Upper lobe of left lung (tissue), 6 donors: ENCODE measurements around the gene SHISA2. TPM values are rescaled to one million over a fixed set of nuclear protein-coding genes. Genes with fewer than 3 reads are reported as not detected.
"Not testable (repeated sequence)": the region's sequence is repeated elsewhere in the genome, so short reads cannot be mapped to it uniquely, and the experiment has no call there.

Experiments used
- ATAC-seq, 2 donors: fragments of 200-7000 bp; cut with Tn5 transposase; one replicate each; pipeline ENCODE4 v1.9.1; 2022; ENCODE audit warnings: mild to moderate bottlenecking in 2 of 2, moderate library complexity in 2 of 2; ENCODE audit not compliant: low FRiP score in 2 of 2
- DNase-seq, 2 donors: peaks; one replicate each; pipeline ENCODE4 v3.0.0-alpha.2; 2019 to 2020
- H3K27ac ChIP-seq, 4 donors: fragments of 200-600 bp; sonication (generic); one replicate each; pipeline ENCODE4 v1.5.1; 2016 to 2019
- H3K27me3 ChIP-seq, 4 donors: fragments of 200-600 bp; sonication (generic); one replicate each; pipeline ENCODE4 v1.5.1; 2017 to 2019
- H3K36me3 ChIP-seq, 4 donors: fragments of 200-600 bp; sonication (generic); one replicate each; pipeline ENCODE4 v1.5.1; 2016 to 2019
- H3K4me1 ChIP-seq, 4 donors: fragments of 200-600 bp; sonication (generic); one replicate each; pipeline ENCODE4 v1.5.1; 2018 to 2019
- H3K4me3 ChIP-seq, 4 donors: fragments of 200-600 bp; sonication (generic); one replicate each; pipeline ENCODE4 v1.5.1; 2017 to 2019; ENCODE audit warnings: mild to moderate bottlenecking in 2 of 4, moderate library complexity in 1 of 4
- H3K9me3 ChIP-seq, 4 donors: fragments of 200-600 bp; sonication (generic); one replicate each; pipeline ENCODE4 v1.5.1; 2018 to 2019
- EP300 ChIP-seq, 4 donors: sonication (generic); formaldehyde crosslinking; IDR thresholded peaks; one replicate each; pipeline ENCODE4 v1.5.1; 2017; ENCODE audit warnings: antibody characterized with exemption in 4 of 4, control low read depth in 2 of 4
- POLR2A ChIP-seq, 4 donors: fragments of 450-650 bp; IDR thresholded peaks; one replicate each; pipeline ENCODE4 v1.5.1; 2016 to 2017; ENCODE audit warnings: antibody characterized with exemption in 4 of 4, mild to moderate bottlenecking in 2 of 4
- POLR2AphosphoS5 ChIP-seq, 2 donors: sonication (generic); formaldehyde crosslinking; IDR thresholded peaks; one replicate each; pipeline ENCODE4 v1.5.1; 2017; ENCODE audit warnings: antibody characterized with exemption in 2 of 2
- WGBS, 2 donors: methylation state at CpG; one replicate each; pipeline ENCODE4 v1.1.5; 2017 to 2018; 5-methylcytosine and 5-hydroxymethylcytosine counted together
- total RNA-seq, 6 donors: library from RNA; depleted of rRNA in 4 of 6; stranded (reverse); fragments of >200 nt in 4 of 6; gene quantifications; one replicate each; pipeline versions ENCODE4 v1.1.0 to v1.2.1, GENCODE V29; 2016 to 2021
- TF ChIP-seq, protein P1 (sequence below), 6 experiments: fragments of 450-650 bp in 4 of 6; fragments of 200-600 bp in 2 of 6; sonication (generic) in 2 of 6; IDR thresholded peaks; one replicate each; pipeline ENCODE4 v1.5.1; 2016 to 2019; ENCODE audit warnings: antibody characterized with exemption in 6 of 6
- donor health status: DM: no; HTN: no; CAD: no; lungs with moderate emphysema.
- donor health status: DM: no; HTN: yes; CAD: no; lungs with severe emphysema.

SHISA2 gene
- total RNA-seq, 6 donors from 2014 or later: 7.3 to 19.9 (median 13.4) TPM

DNA sequence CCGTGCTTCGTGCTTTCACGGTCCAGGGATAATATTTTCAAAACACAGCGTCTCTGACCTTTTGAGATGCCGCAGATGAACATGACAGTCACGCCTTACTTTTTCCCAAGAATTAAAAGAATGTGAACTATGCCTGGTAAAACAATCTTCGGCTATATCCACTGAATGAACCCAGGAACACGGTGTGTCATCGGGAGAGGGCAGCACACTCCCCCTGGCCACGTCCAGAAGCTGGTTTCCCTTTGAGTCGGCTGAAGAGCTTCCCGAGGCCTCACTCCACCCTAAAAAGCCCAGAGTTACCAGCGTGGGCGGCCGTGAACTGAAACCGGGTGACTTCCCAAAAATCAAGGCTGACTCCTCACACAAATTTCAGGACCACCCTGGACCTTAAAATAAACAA lies 22.9 kb upstream of the SHISA2 start:
- Histone ChIP-seq H3K4me1 (no peaks in the 10 kb centered on the region), H3K27me3 (no peaks in the 10 kb centered on the region), H3K4me3 (no peak overlapping the region), H3K9me3 (no peaks in the 10 kb centered on the region), H3K36me3 (no peaks in the 10 kb centered on the region), H3K27ac (no peak overlapping the region)
- ATAC-seq (no peak), DNase-seq (no peak)
- no peak for TF ChIP-seq POLR2AphosphoS5 (IDR thresholded peaks at IDR 0.05)
- no peak for TF ChIP-seq POLR2A (IDR thresholded peaks at IDR 0.05)
- no peak for TF ChIP-seq EP300 (IDR thresholded peaks at IDR 0.05)
- TF ChIP-seq, protein P1, sequence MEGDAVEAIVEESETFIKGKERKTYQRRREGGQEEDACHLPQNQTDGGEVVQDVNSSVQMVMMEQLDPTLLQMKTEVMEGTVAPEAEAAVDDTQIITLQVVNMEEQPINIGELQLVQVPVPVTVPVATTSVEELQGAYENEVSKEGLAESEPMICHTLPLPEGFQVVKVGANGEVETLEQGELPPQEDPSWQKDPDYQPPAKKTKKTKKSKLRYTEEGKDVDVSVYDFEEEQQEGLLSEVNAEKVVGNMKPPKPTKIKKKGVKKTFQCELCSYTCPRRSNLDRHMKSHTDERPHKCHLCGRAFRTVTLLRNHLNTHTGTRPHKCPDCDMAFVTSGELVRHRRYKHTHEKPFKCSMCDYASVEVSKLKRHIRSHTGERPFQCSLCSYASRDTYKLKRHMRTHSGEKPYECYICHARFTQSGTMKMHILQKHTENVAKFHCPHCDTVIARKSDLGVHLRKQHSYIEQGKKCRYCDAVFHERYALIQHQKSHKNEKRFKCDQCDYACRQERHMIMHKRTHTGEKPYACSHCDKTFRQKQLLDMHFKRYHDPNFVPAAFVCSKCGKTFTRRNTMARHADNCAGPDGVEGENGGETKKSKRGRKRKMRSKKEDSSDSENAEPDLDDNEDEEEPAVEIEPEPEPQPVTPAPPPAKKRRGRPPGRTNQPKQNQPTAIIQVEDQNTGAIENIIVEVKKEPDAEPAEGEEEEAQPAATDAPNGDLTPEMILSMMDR (IDR thresholded peaks at IDR 0.05): no peak
- 39 to 47% methylated on average over 16 of the region's 16 CpGs for WGBS, 2 donors

DNA sequence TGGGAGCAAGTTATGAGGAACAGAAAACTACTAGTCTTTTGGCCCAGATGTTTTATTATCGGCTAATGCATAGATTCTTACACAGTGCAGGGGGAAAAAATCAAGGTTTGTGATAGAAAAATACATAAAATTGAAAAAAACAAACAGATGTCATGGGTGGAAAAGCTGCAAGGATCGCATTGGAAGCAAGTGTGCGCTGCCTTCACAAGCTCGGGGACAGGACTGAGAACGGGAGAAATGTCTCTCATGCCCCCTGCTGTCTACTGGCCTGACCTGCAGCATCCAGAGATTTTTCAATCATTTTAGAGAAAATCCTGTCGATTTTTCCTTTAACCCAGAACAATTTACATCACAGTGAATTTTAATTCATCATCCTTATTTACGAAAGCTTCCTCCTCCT lies 20.5 kb upstream of the SHISA2 start:
- peak; percentile 64 to 83 for ATAC-seq
- not testable (repeated sequence) for H3K9me3 ChIP-seq, H3K27me3 ChIP-seq, DNase-seq, H3K36me3 ChIP-seq, H3K27ac ChIP-seq, H3K4me1 ChIP-seq, H3K4me3 ChIP-seq
- TF ChIP-seq, protein P1 (IDR thresholded peaks at IDR 0.05): peak in 3 of 6 experiments; percentile 9 to 35 (median 17)
- WGBS, 2 donors: 10 to 13% methylated on average over 5 to 6 of the region's 7 CpGs

DNA sequence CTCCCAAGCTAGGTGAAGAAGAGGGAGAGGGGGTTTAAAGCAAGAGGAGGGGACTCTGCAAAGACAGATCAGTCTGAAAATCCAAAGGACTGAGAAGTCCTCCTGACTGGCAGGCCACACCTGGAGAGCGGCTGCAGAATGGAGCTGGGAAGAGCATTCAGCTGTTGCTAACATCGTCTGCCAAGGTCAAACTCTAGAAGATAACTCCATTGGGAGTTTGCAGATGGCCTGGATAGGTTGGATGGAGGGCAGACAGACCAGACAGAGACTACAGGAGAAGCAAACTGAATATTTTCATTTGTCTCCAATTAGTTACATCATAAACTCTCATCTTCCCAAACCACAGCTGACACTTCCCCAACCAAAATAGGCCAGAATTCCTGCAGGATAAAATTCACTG lies 19.9 kb upstream of the SHISA2 start:
- Histone ChIP-seq H3K4me3 (no peak overlapping the region), H3K27ac (no peak overlapping the region), H3K4me1 (no peaks in the 10 kb centered on the region), H3K36me3 (no peaks in the 10 kb centered on the region), H3K27me3 (no peaks in the 10 kb centered on the region), H3K9me3 (no peaks in the 10 kb centered on the region)
- TF ChIP-seq POLR2A (IDR thresholded peaks at IDR 0.05) (no peak), POLR2AphosphoS5 (IDR thresholded peaks at IDR 0.05) (no peak), EP300 (IDR thresholded peaks at IDR 0.05) (no peak)
- TF ChIP-seq, protein P1 (IDR thresholded peaks at IDR 0.05): no peak
- no peak for DNase-seq
- no peak for ATAC-seq
- WGBS, 2 donors: 75 to 80% methylated on average over 2 of the region's 2 CpGs

DNA sequence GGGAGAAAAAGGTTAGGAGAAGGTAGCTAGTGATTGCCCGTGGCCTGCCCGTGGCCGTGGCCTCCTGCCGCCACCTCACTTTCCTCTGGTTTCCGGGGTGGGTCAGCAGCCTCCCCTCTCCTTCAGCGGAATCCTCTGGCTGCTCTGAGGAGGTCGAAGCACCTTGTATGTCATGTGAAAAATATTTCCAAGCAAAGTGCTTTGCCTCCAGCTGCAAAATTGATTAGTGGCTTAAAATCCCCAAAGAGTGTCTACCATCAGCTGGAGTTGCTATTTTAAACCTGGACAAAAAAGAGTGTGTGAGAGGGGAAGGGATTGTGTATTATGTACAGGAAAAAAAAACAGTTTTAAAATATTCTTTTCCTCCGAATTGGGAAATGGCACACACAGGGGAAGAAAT lies 17.8 kb upstream of the SHISA2 start:
- H3K27ac ChIP-seq, H3K4me3 ChIP-seq, H3K27me3 ChIP-seq, ATAC-seq, H3K4me1 ChIP-seq, H3K36me3 ChIP-seq, H3K9me3 ChIP-seq: not testable (repeated sequence)
- peak in 1 of 2 donors; percentile 50 for DNase-seq
- WGBS, 2 donors: 73 to 87% methylated on average over 8 of the region's 8 CpGs

DNA sequence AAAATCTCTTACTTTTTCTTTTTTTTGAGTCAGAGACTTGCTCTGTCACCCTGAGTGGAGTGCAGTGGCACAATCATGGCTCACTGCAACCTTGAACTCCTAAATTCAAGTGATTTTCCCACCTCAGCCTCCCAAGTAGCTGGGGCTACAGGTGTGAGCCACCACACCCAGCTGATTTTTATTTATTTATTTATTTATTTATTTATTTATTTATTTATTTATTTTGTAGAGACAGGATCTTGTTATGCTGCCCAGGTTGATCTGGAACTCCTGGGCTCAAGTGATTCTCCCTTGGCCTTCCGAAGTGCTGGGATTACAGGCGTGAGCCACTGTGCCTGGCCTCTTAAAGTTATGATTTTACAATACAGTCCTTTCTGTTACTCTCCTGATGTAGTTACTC lies 16.6 kb upstream of the SHISA2 start:
- not testable (repeated sequence) for DNase-seq, H3K27ac ChIP-seq, H3K36me3 ChIP-seq, H3K9me3 ChIP-seq, H3K27me3 ChIP-seq, H3K4me3 ChIP-seq, H3K4me1 ChIP-seq, ATAC-seq
- WGBS, 2 donors: 88 to 95% methylated on average over 2 of the region's 2 CpGs

DNA sequence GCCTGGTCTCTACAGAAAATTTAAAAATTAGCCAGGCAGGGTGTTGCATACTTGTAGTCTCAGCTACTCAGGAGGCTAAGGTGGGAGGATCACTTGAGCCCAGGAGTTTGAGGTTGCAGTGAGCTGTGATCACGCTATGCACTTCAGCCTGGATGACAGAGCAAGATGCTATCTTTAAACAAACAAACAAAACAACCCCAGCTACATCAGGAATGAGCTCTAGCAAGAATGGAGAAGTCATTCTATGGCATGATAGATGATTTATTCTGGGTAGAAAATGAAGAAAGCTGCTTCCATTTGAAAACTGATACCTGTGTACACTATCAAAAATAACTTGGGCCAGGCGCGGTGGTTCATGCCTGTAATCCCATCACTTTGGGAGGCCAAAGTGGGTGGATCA lies 15.8 kb upstream of the SHISA2 start:
- Histone ChIP-seq H3K4me3 (no peak overlapping the region), H3K9me3 (no peaks in the 10 kb centered on the region), H3K36me3 (no peaks in the 10 kb centered on the region), H3K4me1 (no peaks in the 10 kb centered on the region), H3K27me3 (no peaks in the 10 kb centered on the region), H3K27ac (no peak overlapping the region)
- DNase-seq (no peak), ATAC-seq (no peak)
- 81 to 94% methylated on average over 3 of the region's 3 CpGs for whole genome bisulfite sequencing, 2 donors
- TF ChIP-seq, protein P1 (IDR thresholded peaks at IDR 0.05): no peak
- TF ChIP-seq EP300 (IDR thresholded peaks at IDR 0.05) (no peak), POLR2AphosphoS5 (IDR thresholded peaks at IDR 0.05) (no peak), POLR2A (IDR thresholded peaks at IDR 0.05) (no peak)

DNA sequence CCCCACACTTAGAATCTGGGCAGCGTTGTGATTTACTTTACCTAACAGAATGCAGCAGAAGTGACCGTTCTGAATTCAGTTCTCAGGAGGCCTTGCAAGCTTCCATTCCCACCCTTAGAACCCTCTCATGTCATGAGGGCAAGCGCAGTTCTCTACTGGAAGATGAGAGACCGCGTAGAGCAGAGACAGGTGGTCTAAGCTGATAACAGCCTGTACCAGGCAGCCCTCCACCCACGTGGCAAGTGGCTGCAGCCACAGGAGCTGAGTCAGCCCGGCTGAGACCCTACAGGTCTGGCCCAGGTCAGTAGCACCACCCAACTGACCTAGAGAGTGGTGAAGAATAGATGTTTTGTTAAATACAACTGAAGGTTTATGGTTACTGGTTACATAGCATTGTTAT lies 14.7 kb upstream of the SHISA2 start:
- H3K27me3 ChIP-seq: not testable (repeated sequence)

More for the DNA sequence above, 14.7 kb upstream of the SHISA2 start:
- not testable (repeated sequence) for DNase-seq, H3K4me3 ChIP-seq, H3K9me3 ChIP-seq, H3K27ac ChIP-seq, H3K4me1 ChIP-seq, ATAC-seq, H3K36me3 ChIP-seq
- WGBS, 2 donors: 70 to 71% methylated on average over 6 to 7 of the region's 7 CpGs
